Natural killer cell treated with Interleukin-12 subunit alpha and Interleukin-12 subunit beta and Interleukin-15 and Interleukin-18, amount 100 ng/mL, for 72 hours (primary cell): ENCODE data around the gene USP37. TPM values are rescaled to one million over a fixed set of nuclear protein-coding genes. Genes with fewer than 3 reads are reported as not detected.

Experiments
- ATAC-seq, 2 donors: fragments of 150-1000 bp; cut with Tn5 transposase in 1 of 2; sonication (Bioruptor Pico), chemical (Tn5 transposase) in 1 of 2; 2 replicates each; pipeline ENCODE4 v1.10.0; 2021
- DNase-seq: peaks from one replicate; pipeline ENCODE4 v3.0.0; 2022; ENCODE audit warnings: low spot score
- H3K27ac Mint-ChIP-seq, 2 donors: 1 replicate in 1 of 2; 2 replicates in 1 of 2; pipeline ENCODE4 v1.8.0; 2022; ENCODE audit warnings: mixed read lengths in 2 of 2, mild to moderate bottlenecking in 1 of 2, moderate library complexity in 1 of 2
- H3K27me3 Mint-ChIP-seq, 2 donors: 1 replicate in 1 of 2; 2 replicates in 1 of 2; pipeline ENCODE4 v1.8.0; 2022; ENCODE audit warnings: mixed read lengths in 2 of 2
- H3K36me3 Mint-ChIP-seq: one replicate; pipeline ENCODE4 v1.8.0; 2022; ENCODE audit warnings: mixed read lengths
- H3K4me1 Mint-ChIP-seq, 2 donors: 1 replicate in 1 of 2; 2 replicates in 1 of 2; pipeline ENCODE4 v1.8.0; 2022; ENCODE audit warnings: low read depth in 2 of 2, mixed read lengths in 2 of 2, mild to moderate bottlenecking in 1 of 2
- H3K4me3 Mint-ChIP-seq: one replicate; pipeline ENCODE4 v1.8.0; 2022; ENCODE audit warnings: mixed read lengths
- H3K9me3 Mint-ChIP-seq: 2 replicates; pipeline ENCODE4 v1.8.0; 2022; ENCODE audit warnings: mixed read lengths
- total RNA-seq, 2 donors: library from RNA; stranded (reverse); gene quantifications; one replicate each; pipeline ENCODE4 v1.2.3, GENCODE V29; 2022

USP37 gene
- total RNA-seq, 2 donors from 2014 or later: 34.0 to 63.8 TPM

DNA sequence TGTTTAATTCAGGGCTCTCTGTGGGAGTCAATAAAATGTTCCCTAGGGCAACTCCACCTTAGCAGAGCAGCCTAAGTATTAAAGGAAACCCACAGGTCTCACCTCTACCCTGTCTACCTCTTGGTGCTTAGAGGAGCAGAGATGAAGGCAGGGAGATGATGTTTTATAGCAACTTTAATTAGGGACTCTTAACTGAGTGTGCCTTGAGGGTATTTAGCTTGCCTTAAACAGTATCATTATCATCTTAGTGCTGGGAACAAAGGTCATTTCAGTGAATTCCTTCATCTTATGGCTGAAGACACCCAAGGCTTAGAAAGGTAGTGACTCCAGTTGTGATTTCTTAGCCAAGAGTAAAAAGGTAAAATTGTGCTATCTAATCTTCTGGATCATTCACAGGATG is 122.5 kb downstream of the USP37 start:
- H3K4me1 Mint-ChIP-seq: peaks cover 0 to 3% of the 10 kb centered on the region in 2 donors
- ATAC-seq: no peak
- H3K27ac Mint-ChIP-seq: no peak overlapping the region
- DNase-seq: no peak
- peaks cover 9% of the 10 kb centered on the region for H3K36me3 Mint-ChIP-seq
- H3K4me3 Mint-ChIP-seq: no peak overlapping the region
- H3K9me3 Mint-ChIP-seq: no peaks in the 10 kb centered on the region
- H3K27me3 Mint-ChIP-seq: no peaks in the 10 kb centered on the region

DNA sequence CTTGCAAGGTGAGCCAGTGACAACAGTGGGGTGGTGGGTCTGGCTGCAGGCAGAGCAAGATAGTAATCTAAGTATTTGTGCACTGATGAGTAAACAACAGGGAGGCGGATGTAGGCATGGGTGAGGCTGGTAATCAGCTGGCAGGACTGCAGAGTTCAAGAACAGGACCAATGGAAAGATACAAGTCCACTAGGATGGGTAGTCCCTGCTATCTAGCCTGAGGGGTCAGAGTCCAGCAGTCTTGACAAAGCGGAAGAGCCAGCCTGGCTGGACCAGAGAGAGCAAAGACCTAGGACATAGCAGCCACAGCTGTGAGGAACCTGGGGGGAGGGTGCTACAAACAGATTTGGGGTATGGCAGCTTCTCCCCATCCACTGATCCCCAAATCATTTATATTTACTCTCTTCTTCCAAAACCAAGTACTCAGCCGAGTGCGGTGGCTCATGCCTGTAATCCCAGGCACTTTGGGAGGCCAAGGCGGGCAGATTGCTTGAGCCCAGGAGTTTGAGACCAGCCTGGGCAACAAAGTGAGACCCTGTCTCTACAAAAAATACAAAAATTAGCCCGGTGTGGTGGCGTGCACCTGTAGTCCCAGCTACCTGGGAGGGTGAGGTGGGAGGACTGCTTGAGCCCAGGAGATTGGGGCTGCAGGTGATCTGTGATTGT is 123.3 kb downstream of the USP37 start:
- Mint-ChIP-seq H3K9me3 (no peaks in the 10 kb centered on the region), H3K27me3 (no peaks in the 10 kb centered on the region), H3K27ac (no peak overlapping the region), H3K4me3 (no peak overlapping the region), H3K4me1 (peaks cover 0 to 3% of the 10 kb centered on the region in 2 donors), H3K36me3 (peaks cover 9% of the 10 kb centered on the region)
- no peak for ATAC-seq
- DNase-seq: no peak

DNA sequence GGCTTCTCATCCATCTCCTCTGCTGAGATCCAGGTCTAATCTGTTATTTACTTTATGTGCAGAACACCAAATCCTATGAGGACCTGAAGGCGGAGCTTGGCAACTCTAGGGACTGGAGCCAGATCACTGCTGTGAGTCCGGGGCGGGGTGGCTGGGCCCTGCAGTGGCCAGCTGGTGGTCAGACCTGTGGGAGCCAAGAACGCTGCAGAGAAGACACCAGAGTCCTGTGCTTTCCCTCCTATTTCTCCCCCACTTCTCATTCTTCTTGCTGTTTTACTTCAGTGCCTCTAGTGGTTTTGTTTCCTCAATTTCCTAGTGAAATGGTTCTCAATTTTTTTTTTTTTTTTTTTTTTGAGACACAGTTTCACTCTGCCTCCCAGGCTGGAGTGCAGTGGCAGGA is 129.6 kb downstream of the USP37 start:
- no peaks in the 10 kb centered on the region for H3K9me3 Mint-ChIP-seq

DNA sequence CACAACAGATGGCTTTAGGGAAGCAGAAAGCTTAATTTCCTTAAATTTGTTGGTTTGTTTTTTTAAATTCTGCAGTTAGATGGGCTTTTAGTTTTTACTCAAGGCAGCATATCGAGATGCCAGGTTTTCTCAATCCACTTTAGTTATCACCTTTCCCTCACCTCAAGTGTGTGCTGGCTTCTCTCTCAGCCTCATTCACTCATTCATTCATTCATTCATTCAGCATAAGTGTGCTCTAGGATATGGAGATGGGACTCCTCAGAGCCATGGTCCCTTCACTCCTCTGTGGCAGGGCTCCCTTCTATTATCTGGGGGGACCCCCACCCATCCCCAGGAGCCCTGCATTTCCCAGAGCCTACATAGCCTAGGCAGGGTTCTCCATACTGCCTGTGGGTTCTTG is 130.2 kb downstream of the USP37 start:
- Mint-ChIP-seq H3K27me3 (no peaks in the 10 kb centered on the region), H3K27ac (no peak overlapping the region), H3K9me3 (no peaks in the 10 kb centered on the region), H3K4me1 (peaks cover 0 to 2% of the 10 kb centered on the region in 2 donors), H3K36me3 (no peaks in the 10 kb centered on the region), H3K4me3 (no peak overlapping the region)
- ATAC-seq: no peak
- no peak for DNase-seq

More for the DNA sequence above, 129.6 kb downstream of the USP37 start:
- Mint-ChIP-seq H3K27ac (no peak overlapping the region), H3K4me1 (peaks cover 0 to 2% of the 10 kb centered on the region in 2 donors), H3K4me3 (no peak overlapping the region), H3K36me3 (no peaks in the 10 kb centered on the region), H3K27me3 (no peaks in the 10 kb centered on the region)
- no peak for ATAC-seq
- DNase-seq: no peak

DNA sequence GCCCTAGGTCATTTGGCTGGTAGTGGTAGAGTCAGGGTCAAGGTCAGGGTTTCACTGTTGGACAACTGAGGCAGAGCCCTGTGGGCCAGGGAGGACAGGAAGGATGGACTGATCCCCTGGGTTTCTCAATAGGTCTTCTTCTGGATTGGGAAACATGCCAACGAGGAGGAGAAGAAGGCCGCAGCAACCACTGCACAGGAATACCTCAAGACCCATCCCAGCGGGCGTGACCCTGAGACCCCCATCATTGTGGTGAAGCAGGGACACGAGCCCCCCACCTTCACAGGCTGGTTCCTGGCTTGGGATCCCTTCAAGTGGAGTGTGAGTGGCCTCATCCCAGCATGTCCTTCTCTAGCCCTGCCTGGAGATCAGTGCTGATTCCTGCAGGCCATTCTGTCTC is 131.2 kb downstream of the USP37 start:
- Mint-ChIP-seq H3K27ac (no peak overlapping the region), H3K27me3 (no peaks in the 10 kb centered on the region), H3K4me1 (peaks cover 0 to 2% of the 10 kb centered on the region in 2 donors), H3K9me3 (no peaks in the 10 kb centered on the region), H3K4me3 (no peak overlapping the region), H3K36me3 (no peaks in the 10 kb centered on the region)
- no peak for ATAC-seq
- no peak for DNase-seq

DNA sequence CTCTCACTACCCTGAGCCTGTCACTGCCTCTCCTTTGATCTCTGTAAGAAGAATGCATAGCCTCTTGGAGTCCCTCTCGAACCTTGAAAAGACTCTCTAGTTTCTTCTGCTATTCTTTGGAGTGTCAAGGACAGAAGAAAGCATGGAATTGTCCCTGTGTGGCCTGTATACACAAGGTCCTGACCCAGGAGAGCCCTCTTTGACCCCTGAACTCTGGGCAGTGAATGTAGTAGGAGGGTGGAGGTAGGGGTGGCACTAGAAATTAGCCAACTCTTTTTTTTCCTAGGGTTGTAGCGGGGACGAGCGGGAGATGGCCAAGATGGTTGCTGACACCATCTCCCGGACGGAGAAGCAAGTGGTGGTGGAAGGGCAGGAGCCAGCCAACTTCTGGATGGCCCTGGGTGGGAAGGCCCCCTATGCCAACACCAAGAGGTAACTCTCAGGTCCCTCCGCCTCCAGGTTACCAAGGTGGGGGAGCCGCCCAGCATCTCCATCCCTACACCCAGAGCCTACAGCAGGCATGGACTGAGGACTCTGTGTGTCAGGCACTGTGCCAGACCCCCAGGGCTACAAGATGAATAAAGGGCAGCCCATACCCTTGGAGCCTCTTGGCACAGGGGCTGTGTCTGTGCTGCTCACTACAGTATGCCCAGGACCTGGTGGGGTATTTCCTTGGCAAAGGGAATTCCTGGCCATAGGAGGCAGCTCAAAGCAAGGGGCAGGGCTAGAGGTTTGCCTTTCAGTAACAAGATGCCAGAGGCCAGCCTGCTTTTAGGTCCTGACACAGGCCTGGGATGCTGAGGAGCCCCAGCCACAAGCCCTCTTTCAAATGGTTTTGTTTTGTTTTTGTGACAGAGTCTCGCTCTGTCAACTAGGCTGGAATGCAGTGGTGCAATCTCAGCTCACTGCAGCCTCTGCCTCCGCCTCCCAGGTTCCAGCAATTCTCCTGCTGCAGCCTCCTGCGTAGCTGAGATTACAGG is 132.9 kb downstream of the USP37 start:
- H3K9me3 Mint-ChIP-seq: no peaks in the 10 kb centered on the region
- peaks cover 0 to 2% of the 10 kb centered on the region in 2 donors for H3K4me1 Mint-ChIP-seq
- DNase-seq (no peak), ATAC-seq (no peak)
- H3K27ac Mint-ChIP-seq: no peak overlapping the region
- no peaks in the 10 kb centered on the region for H3K27me3 Mint-ChIP-seq
- H3K36me3 Mint-ChIP-seq: no peaks in the 10 kb centered on the region
- H3K4me3 Mint-ChIP-seq: no peak overlapping the region

DNA sequence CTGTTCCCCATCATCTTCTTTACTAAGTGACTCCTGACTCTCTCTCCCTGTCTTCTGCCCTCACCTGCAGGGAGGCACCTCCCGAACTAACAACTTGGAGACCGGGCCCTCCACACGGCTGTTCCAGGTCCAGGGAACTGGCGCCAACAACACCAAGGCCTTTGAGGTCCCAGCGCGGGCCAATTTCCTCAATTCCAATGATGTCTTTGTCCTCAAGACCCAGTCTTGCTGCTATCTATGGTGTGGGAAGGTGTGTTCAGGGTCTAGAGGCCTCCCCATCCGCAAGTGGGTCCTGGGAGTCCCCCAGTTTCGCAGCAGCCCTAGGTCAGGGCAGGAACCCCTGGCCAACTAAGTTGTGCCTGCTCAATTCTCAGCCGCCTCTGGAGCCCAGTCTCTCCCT is 133.7 kb downstream of the USP37 start:
- Mint-ChIP-seq H3K4me1 (peaks cover 0 to 2% of the 10 kb centered on the region in 2 donors), H3K27me3 (no peaks in the 10 kb centered on the region), H3K27ac (no peak overlapping the region), H3K36me3 (no peaks in the 10 kb centered on the region), H3K4me3 (no peak overlapping the region), H3K9me3 (no peaks in the 10 kb centered on the region)
- ATAC-seq: no peak
- DNase-seq: no peak

DNA sequence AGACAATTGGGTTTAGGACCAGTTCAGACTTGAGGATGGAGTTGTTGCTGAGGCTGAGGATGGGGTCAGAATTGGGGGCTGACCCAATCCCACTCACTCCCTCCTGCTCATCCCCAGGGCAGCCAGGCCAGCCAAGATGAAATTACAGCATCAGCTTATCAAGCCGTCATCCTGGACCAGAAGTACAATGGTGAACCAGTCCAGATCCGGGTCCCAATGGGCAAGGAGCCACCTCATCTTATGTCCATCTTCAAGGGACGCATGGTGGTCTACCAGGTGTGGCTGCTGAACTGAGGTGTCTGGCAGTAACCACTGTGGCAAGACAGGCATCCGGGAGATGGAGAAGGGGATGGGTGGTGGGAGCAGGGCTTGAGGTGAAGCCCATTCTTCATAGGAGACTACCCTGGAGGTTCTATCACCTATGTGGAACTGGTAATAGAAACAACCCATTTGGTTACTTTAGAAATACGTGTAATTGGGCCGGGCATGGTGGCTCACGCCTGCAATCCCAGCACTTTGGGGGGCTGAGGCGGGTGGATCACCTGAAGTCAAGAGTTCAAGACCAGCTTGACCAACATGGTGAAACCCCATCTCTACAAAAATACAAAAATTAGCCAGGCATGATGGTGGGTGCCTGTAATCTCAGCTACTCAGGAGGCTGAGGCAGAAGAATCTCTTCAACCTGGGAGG is 135.3 kb downstream of the USP37 start:
- DNase-seq (no peak), ATAC-seq (no peak)
- no peaks in the 10 kb centered on the region for H3K9me3 Mint-ChIP-seq
- peaks cover 0 to 2% of the 10 kb centered on the region in 2 donors for H3K4me1 Mint-ChIP-seq
- no peak overlapping the region for H3K27ac Mint-ChIP-seq
- no peak overlapping the region for H3K4me3 Mint-ChIP-seq
- no peaks in the 10 kb centered on the region for H3K27me3 Mint-ChIP-seq
- no peaks in the 10 kb centered on the region for H3K36me3 Mint-ChIP-seq

DNA sequence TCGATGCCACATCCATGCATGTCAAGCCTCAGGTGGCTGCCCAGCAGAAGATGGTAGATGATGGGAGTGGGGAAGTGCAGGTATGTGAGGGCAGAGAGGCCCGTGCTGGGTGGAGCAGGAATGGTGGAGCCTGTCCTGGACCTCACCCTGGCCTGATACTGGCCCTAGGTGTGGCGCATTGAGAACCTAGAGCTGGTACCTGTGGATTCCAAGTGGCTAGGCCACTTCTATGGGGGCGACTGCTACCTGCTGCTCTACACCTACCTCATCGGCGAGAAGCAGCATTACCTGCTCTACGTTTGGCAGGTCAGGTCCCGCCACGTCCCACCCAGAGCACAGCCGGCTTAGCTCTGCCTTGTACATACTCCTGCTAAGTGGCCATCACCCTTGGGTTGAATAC is 136.3 kb downstream of the USP37 start:
- no peak overlapping the region for H3K4me3 Mint-ChIP-seq
- no peak overlapping the region for H3K27ac Mint-ChIP-seq
- H3K36me3 Mint-ChIP-seq: no peaks in the 10 kb centered on the region
- no peaks in the 10 kb centered on the region for H3K27me3 Mint-ChIP-seq
- DNase-seq (no peak), ATAC-seq (no peak)
- no peaks in the 10 kb centered on the region for H3K9me3 Mint-ChIP-seq
- H3K4me1 Mint-ChIP-seq: peaks cover 0 to 2% of the 10 kb centered on the region in 2 donors

DNA sequence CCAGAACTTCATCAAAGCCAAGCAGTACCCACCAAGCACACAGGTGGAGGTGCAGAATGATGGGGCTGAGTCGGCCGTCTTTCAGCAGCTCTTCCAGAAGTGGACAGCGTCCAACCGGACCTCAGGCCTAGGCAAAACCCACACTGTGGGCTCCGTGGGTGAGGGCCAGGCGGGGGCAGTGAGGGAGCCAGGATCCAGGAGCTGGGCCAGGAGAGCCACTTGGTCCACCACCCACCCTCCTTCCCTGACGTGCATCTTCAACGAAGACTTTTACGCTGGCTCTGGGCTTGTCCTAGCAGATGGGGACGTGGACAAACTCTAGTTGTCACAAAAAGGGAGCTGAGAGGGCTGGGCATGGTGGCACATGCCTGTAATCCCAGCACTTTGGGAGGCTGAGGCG is 137.4 kb downstream of the USP37 start:
- H3K4me3 Mint-ChIP-seq: no peak overlapping the region
- H3K36me3 Mint-ChIP-seq: no peaks in the 10 kb centered on the region
- no peak overlapping the region for H3K27ac Mint-ChIP-seq
- no peaks in the 10 kb centered on the region for H3K9me3 Mint-ChIP-seq
- H3K27me3 Mint-ChIP-seq: no peaks in the 10 kb centered on the region
- no peaks in the 10 kb centered on the region for H3K4me1 Mint-ChIP-seq
- DNase-seq (no peak), ATAC-seq (no peak)

DNA sequence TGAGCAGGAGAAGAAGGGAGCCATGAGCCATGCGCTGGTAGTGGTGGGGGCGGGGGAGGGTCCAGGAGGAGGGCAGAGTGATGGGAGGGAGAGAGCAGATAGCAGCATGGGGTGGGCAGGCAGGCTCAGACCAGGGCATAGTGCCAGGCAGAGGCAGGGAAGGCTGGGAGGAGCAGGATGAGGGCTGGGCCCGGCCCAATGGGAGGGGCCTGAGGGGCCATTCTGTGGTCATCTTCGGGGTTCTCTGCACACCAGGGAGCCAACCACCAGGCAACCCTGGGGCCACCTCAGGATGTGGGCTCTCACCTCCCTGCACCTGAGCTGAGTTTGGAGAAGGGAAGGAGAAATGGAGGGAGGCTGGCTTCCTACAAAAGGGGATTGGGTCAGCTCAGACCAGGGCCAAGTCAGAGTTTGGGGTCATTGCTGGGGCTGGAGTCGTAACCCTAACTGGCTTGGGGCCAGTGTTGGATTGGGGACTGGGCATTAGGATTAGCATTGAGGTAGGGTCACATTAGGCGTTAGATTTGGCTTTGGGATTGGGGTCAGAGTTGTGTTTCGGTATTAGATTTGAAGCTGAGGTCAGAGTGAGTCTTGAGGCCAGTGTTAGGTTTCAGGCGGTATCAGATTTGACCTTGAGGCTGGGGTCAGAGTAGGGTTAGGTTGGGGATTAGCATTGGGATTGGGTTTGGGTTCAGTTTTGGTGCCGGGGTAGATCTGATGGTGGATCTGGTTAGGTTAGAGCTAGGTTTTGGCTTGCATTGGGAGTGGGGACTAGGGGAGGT is 138.0 kb downstream of the USP37 start:
- DNase-seq: no peak
- Mint-ChIP-seq H3K27me3 (no peaks in the 10 kb centered on the region), H3K4me3 (no peak overlapping the region), H3K9me3 (no peaks in the 10 kb centered on the region), H3K27ac (no peak overlapping the region), H3K4me1 (no peaks in the 10 kb centered on the region), H3K36me3 (no peaks in the 10 kb centered on the region)
- ATAC-seq: no peak

DNA sequence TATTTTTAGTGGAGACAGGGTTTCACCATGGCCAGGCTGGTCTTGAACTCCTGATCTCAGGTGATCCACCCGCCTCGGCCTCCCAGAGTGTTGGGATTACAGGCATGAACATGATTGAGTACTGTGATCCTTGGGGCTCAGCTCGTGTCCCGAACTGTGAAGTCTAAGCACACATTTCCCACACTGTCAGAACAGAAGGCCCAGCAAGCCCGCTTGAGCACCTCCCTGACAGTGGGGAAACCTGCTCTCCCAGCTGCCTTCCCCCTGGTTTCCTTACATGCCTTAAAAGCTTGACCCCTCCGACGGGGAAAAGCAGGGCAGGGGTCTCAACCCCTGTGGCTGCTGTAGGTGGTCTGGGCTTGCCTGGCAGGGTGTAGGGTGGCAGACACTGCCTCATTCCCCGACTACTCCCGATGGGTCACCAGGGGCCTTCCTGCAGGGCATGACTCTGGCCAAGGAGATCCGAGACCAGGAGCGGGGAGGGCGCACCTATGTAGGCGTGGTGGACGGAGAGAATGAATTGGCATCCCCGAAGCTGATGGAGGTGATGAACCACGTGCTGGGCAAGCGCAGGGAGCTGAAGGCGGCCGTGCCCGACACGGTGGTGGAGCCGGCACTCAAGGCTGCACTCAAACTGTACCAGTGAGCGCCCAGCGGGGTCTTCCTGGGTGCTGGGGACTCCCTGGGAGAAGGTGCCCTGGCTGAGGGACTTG is 139.1 kb downstream of the USP37 start:
- ATAC-seq: no peak
- no peak overlapping the region for H3K4me3 Mint-ChIP-seq
- no peak overlapping the region for H3K27ac Mint-ChIP-seq
- H3K27me3 Mint-ChIP-seq: no peaks in the 10 kb centered on the region
- no peak for DNase-seq
- no peaks in the 10 kb centered on the region for H3K4me1 Mint-ChIP-seq
- H3K36me3 Mint-ChIP-seq: no peaks in the 10 kb centered on the region
- no peaks in the 10 kb centered on the region for H3K9me3 Mint-ChIP-seq

DNA sequence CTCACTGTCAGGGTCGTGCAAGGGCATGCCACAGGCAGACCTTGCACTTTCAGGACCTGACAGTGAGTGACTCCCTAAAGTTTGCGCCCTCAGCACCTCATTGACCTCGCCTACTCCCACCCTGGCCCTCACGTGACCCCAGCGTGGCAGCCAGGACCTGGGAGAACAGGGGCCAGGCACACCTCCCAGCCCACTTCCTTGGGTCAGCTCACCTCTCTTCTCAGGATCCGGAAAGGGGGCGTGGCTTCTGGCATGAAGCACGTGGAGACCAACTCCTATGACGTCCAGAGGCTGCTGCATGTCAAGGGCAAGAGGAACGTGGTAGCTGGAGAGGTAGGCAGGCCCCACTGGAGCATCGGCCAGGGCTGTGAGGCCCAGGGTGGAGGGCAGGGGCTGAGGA is 140.4 kb downstream of the USP37 start:
- Mint-ChIP-seq H3K27me3 (no peaks in the 10 kb centered on the region), H3K4me3 (no peak overlapping the region), H3K4me1 (no peaks in the 10 kb centered on the region), H3K36me3 (no peaks in the 10 kb centered on the region), H3K9me3 (no peaks in the 10 kb centered on the region), H3K27ac (no peak overlapping the region)
- no peak for ATAC-seq
- DNase-seq: no peak
